HEK293T (cell line): ENCODE results near the gene IFIH1.

Experiments used
- CTCF ChIA-PET: fragments of 350-600 bp; formaldehyde crosslinking; extraction: SDS; loops from one replicate; lab custom pipeline; 2021; ENCODE audit warnings: antibody characterized with exemption, inconsistent platforms; lab: Yijun Ruan, JAX
- POLR2A ChIA-PET: fragments of 350-600 bp; formaldehyde crosslinking; extraction: SDS; loops from one replicate; lab custom pipeline; 2020; ENCODE audit warnings: antibody characterized with exemption, inconsistent platforms; lab: Yijun Ruan, JAX
- DNase-seq: peaks from one replicate; pipeline ENCODE4 v3.0.0; 2012; ENCODE audit warnings: mixed read lengths; ENCODE audit errors: extremely low spot score
- ARNT ChIP-seq: fragments of 450-650 bp; IDR thresholded peaks from 2 replicates; pipeline ENCODE4 v1.6.1; 2017; ENCODE audit warnings: mild to moderate bottlenecking
- BHLHE40 ChIP-seq: fragments of 450-650 bp; IDR thresholded peaks from 2 replicates; pipeline ENCODE4 v1.6.1; 2016; ENCODE audit warnings: mild to moderate bottlenecking, moderate library complexity, borderline replicate concordance
- CTBP1 ChIP-seq: fragments of 450-650 bp; IDR thresholded peaks from 2 replicates; pipeline ENCODE4 v1.6.1; 2016; ENCODE audit warnings: borderline replicate concordance
- ELF4 ChIP-seq: fragments of 450-650 bp; IDR thresholded peaks from 2 replicates; pipeline ENCODE4 v1.6.1; 2017; ENCODE audit warnings: antibody characterized with exemption
- FOXA1 ChIP-seq: fragments of 450-650 bp; IDR thresholded peaks from 2 replicates; pipeline ENCODE4 v1.6.1; 2016; ENCODE audit warnings: mild to moderate bottlenecking
- FOXK2 ChIP-seq: fragments of 450-650 bp; IDR thresholded peaks from 2 replicates; pipeline ENCODE4 v1.6.1; 2016; ENCODE audit warnings: mild to moderate bottlenecking
- FOXM1 ChIP-seq: fragments of 450-650 bp; IDR thresholded peaks from 2 replicates; pipeline ENCODE4 v1.6.1; 2017; ENCODE audit warnings: mild to moderate bottlenecking, borderline replicate concordance
- HDGF ChIP-seq: fragments of 450-650 bp; IDR thresholded peaks from 2 replicates; pipeline ENCODE4 v1.6.1; 2017; ENCODE audit warnings: antibody characterized with exemption, borderline replicate concordance
- L3MBTL2 ChIP-seq: fragments of 450-650 bp; conservative IDR thresholded peaks from 2 replicates; pipeline ENCODE4 v1.6.1; 2016; ENCODE audit warnings: mild to moderate bottlenecking
- LEF1 ChIP-seq: fragments of 450-650 bp; IDR thresholded peaks from 2 replicates; pipeline ENCODE4 v1.6.1; 2017; ENCODE audit warnings: mild to moderate bottlenecking, borderline replicate concordance
- NFRKB ChIP-seq: fragments of 450-650 bp; IDR thresholded peaks from 2 replicates; pipeline ENCODE4 v1.6.1; 2016; ENCODE audit warnings: mild to moderate bottlenecking, moderate library complexity
- SP1 ChIP-seq: fragments of 450-650 bp; IDR thresholded peaks from 2 replicates; pipeline ENCODE4 v1.6.1; 2017
- SUZ12 ChIP-seq: fragments of 450-650 bp; IDR thresholded peaks from 2 replicates; pipeline ENCODE4 v1.6.1; 2016; ENCODE audit warnings: mild to moderate bottlenecking
- TARDBP ChIP-seq: fragments of 450-650 bp; IDR thresholded peaks from 2 replicates; pipeline ENCODE4 v1.6.1; 2016
- ZNF384 ChIP-seq: fragments of 450-650 bp; IDR thresholded peaks from 2 replicates; pipeline ENCODE4 v1.6.1; 2016
- TF ChIP-seq, protein P1 (sequence below): fragments of 450-650 bp; IDR thresholded peaks from 2 replicates; pipeline ENCODE4 v1.6.1; 2016

IFIH1 gene

GRCh38 chr2:162318328-162319180 lies at the start of gene IFIH1:
IFIH1 (minus strand) TSS chr2:162318684; CDS start chr2:162318307, 377 bp downstream.
- CTCF ChIA-PET: interaction anchor here (1.1 to 2.1 kb wide), 2 partner anchors 17 to 20 kb away, joined by 4 to 6 read pairs; no protein-coding TSS in a partner anchor
- TF ChIP-seq ELF4: no peak
- TF ChIP-seq TARDBP: no peak
- TF ChIP-seq BHLHE40: no peak
- no peak for TF ChIP-seq SUZ12
- no peak for TF ChIP-seq NFRKB
- peak; percentile 45; the same call in 1 of the 2 replicates for TF ChIP-seq L3MBTL2
- 0 out of 2 replicates have a peak, but pooled peaks have one; percentile 5 for TF ChIP-seq ARNT
- no peak for TF ChIP-seq FOXA1
- POLR2A ChIA-PET: interaction anchor here (0.8 kb wide), 1 partner anchor 12 kb away, joined by 3 read pairs; no protein-coding TSS in a partner anchor
- peak; percentile 46 for DNase-seq

DNA sequence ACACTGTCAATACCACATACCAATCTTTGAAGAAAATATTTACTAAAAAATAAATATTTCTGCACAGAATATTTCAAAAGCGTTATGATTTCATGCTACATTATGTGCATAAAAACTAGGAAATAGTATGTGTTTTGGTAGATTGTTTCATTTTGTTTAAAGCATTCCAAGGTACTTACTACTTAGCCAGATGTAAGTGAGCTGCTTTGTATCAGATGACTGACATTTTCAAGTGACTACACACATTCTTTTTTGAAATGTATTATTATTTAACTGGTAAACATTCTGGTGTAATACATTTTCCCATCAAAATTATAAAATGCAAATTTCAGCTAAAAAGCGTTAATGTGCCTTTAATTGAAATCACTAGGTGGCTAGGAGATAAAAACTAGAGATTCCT lies 46.9 kb upstream of the IFIH1 start:
- DNase-seq: no peak
- CTCF ChIA-PET: no interaction called here
- POLR2A ChIA-PET: no interaction called here
- TF ChIP-seq ELF4: no peak

- no peak for TF ChIP-seq LEF1
- CTCF ChIA-PET: no interaction called here
- DNase-seq: no peak
- POLR2A ChIA-PET: no interaction called here
Measured at GRCh38 chr2:162344617-162344950, 26.1 kb upstream of the IFIH1 start.

GRCh38 chr2:162343824-162344616 lies 25.5 kb upstream of the IFIH1 start, which contains the start of gene GCA:
GCA (plus strand) TSS chr2:162344132; CDS start chr2:162344249, 117 bp downstream.
- TF ChIP-seq CTBP1 (peak; percentile 73), HDGF (no peak), L3MBTL2 (peak; percentile 47), SP1 (peak; percentile 56; the same call in 1 of the 2 replicates), ELF4 (0 out of 2 replicates have a peak, but pooled peaks have one; percentile 14)
- CTCF ChIA-PET: interaction anchor here (1.5 kb wide), 1 partner anchor 43 kb away, joined by 3 read pairs; no protein-coding TSS in a partner anchor
- DNase-seq: peak; percentile 95
- POLR2A ChIA-PET: no interaction called here

DNA sequence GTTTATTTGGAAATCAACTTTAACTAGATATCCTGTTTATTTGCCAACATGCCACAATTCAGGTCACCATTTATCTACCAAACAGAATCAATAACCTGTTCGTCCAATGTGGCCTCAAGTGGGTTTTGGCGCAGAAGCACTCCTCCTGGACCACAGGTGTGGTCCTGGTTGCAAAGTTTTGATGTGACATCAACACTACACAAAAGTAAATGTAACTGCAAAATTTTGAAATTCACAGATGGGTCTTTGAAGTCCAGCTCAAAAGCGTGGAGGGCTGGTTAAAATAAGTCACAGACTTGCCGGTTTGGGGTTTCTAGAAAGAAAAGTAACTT lies 25.0 kb upstream of the IFIH1 start:
- CTCF ChIA-PET: interaction anchor here (1.5 kb wide), 1 partner anchor 42 kb away, joined by 3 read pairs; no protein-coding TSS in a partner anchor
- no peak for TF ChIP-seq FOXM1
- no peak for TF ChIP-seq BHLHE40
- TF ChIP-seq ELF4: no peak
- peak; percentile 84; the same call in 1 of the 2 replicates for TF ChIP-seq L3MBTL2
- no peak for TF ChIP-seq ARNT
- POLR2A ChIA-PET: no interaction called here
- no peak for DNase-seq

GRCh38 chr2:162342841-162343240 lies 24.4 kb upstream of the IFIH1 start:
- no peak for DNase-seq
- ChIA-PET CTCF (interaction anchor here (1.5 kb wide), 1 partner anchor 42 kb away, joined by 3 read pairs; no protein-coding TSS in a partner anchor), POLR2A (no interaction called here)
- TF ChIP-seq ZNF384 (no peak), ELF4 (no peak), BHLHE40 (no peak), FOXK2 (no peak), LEF1 (no peak), NFRKB (no peak), CTBP1 (no peak), L3MBTL2 (no peak), SUZ12 (no peak), TARDBP (no peak), SP1 (no peak), HDGF (no peak), FOXA1 (no peak)
- TF ChIP-seq, protein P1, sequence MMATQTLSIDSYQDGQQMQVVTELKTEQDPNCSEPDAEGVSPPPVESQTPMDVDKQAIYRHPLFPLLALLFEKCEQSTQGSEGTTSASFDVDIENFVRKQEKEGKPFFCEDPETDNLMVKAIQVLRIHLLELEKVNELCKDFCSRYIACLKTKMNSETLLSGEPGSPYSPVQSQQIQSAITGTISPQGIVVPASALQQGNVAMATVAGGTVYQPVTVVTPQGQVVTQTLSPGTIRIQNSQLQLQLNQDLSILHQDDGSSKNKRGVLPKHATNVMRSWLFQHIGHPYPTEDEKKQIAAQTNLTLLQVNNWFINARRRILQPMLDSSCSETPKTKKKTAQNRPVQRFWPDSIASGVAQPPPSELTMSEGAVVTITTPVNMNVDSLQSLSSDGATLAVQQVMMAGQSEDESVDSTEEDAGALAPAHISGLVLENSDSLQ: no peak

- TF ChIP-seq SP1 (no peak), FOXM1 (no peak)
- ChIA-PET POLR2A (no interaction called here), CTCF (no interaction called here)
Measured at GRCh38 chr2:162342321-162342720, 23.8 kb upstream of the IFIH1 start.

DNA sequence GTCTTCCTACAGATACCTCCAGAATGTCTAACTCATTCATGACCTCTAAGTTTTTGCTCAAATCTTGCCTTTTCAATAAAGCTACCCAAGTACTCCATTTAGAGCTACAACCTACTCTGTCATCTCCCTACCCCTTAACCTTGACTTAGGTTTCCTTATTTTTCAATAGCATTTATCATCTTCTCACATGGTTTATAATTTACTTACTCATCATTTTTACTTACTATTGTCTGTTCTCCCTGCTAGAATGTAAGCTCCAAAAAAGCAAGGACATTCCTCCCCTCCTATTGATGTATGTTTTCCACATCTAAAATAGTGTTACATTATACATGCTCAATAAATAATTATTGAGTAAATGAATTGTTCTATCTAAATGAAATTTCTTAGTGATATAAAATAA lies 22.3 kb upstream of the IFIH1 start:
- ChIA-PET POLR2A (no interaction called here), CTCF (no interaction called here)
- no peak for DNase-seq
- no peak for TF ChIP-seq HDGF
- no peak for TF ChIP-seq NFRKB
- no peak for TF ChIP-seq CTBP1
- no peak for TF ChIP-seq L3MBTL2
- TF ChIP-seq ZNF384: no peak
- no peak for TF ChIP-seq LEF1
- no peak for TF ChIP-seq ELF4

More at GRCh38 chr2:162342321-162342720, 23.8 kb upstream of the IFIH1 start:
- DNase-seq: no peak
